SIG-M5 (cell line): ENCODE results near the gene CDC25C.
"Not testable (repeated sequence)": the region's sequence is repeated elsewhere in the genome, so short reads cannot be mapped to it uniquely, and the experiment has no call there.

Experiments
- DNase-seq: peaks from one replicate; lab custom pipeline; 2025; lab: John Stamatoyannopoulos, UW

The CDC25C gene

DNA sequence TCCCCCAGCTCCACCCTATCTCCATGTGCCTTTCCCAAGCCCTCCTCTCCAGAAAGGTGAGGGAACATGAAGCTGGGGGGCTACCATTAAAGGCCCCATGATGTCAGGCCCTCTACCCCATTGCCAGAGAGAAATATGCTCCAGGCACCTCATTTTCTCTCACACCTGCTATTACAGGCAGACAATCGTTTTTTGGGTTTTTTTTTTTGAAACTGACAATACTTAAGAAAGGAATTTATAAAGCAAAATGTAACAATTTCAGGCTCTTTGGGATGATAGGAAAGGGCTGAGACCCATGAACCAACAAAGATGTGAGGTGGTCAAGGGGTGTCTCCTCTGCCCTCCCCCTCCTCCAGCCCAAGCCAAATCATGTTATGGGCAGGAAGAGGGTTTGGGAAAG lies 55.7 kb downstream of the CDC25C start:
- no peak for DNase-seq

DNA sequence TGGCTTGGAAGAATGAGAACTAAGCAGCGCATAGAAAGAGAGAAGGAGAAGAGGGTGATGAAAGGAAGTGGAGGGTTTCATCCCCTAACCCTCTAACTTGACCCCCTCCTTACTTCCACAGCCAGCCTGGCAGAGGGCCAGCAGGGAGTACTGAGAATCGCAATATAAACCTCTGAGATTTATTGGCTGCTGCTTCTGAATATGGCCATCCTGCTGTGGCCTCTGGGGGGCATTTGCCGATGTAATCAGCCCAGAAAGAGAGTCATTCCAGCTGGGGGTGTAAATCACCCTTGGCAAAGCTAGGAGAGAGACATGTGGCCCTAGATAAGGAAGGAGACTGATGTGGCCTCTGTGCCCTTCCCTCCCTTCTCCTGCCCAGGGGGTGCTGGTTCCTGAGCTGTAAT lies 56.2 kb downstream of the CDC25C start:
- no peak for DNase-seq

GRCh38 chr5:138274189-138274853 lies 57.3 kb downstream of the CDC25C start, which contains the start of gene GFRA3:
Gene GFRA3, minus strand, starts transcription at chr5:138274621. Its CDS starts 197 bp downstream, at chr5:138274424.
- no peak for DNase-seq

- no peak for DNase-seq
Measured at GRCh38 chr5:138273834-138274188, 57.8 kb downstream of the CDC25C start.

DNA sequence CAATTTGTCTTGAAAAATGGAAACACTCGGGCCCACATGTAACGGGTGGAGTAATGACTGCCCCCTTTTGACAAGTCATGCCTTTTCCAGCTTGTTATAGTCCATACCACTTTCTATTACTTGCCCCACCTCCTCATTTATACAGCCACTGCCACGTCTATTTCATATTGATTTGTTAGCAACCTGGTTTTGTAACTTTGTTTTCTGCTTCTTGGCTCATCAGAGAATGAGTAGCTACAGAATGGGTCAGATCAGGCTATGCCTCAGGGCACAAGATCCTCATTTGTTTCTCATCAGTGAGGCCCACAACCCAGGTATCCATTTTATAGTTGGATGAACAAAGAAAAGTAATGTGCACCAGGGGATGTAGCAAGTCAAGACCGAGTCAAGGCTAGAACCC lies 58.9 kb downstream of the CDC25C start:
- no peak for DNase-seq

GRCh38 chr5:138271281-138271680 lies 60.3 kb downstream of the CDC25C start:
- DNase-seq, result no peak

DNA sequence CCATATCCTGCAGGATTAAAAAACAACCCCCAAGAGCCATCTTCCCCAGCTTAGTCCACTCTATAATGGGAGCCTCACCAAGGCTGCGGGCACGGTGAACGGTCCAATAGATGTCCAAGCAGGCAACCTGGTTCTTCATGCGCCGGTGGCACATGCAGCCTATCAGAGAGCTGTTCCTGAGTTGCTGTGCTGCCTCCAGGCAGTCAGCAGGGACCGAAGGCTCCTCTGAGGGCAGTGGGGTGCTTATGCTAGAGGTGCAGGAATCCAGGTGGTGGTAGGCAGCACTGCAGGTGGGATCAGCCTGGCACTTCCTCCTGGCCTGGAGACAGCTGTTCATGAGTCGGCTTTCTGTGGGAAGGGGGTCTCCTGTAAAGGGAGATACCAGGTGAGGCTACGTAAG lies 67.4 kb downstream of the CDC25C start:
- no peak for DNase-seq

DNA sequence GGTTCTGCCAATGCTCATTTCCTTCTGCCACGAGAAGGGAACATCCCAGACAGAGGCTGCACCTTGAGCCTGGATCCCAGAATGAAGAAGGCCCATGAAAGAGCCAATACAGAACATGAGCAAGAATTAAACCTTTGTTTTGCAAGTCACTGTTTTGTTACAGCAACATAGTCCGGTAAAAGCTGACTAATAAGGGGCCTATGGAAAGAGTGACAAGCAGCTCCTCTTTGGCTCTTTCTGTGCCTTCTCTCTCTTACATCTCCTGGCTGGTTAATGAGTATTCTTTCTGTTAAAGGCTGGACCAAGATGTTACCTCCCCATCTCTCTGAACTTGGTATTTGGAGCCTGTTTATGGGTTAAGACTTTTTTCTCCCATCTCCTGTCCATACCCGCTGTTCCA lies 68.0 kb downstream of the CDC25C start:
- no peak for DNase-seq

- DNase-seq, result no peak
Measured at GRCh38 chr5:138258704-138259292, 72.8 kb downstream of the CDC25C start.

GRCh38 chr5:138257583-138257982 lies 74.0 kb downstream of the CDC25C start:
- DNase-seq, result no peak

- no peak for DNase-seq
Measured at GRCh38 chr5:138252944-138253343, 78.7 kb downstream of the CDC25C start.

- not testable (repeated sequence) for DNase-seq
Measured at GRCh38 chr5:138247800-138248199, 83.8 kb downstream of the CDC25C start.

DNA sequence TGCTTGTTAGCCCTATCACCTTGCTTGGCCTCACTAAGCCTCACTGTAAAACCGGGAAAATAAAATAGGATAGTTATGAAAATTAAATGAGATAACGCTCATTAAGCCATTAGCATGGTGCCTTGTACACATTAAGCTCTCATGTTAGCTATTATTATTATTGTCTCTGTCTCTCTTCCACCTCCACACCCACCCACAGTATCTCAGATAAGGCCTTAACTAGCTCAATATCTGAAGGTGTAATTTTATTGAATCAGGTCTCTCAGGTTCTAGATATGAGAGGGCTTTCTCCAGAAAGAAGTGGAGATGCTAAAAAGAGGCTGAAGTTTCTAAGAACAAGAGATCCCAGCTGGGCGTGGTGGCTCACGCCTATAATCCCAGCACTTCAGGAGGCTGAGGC lies 84.8 kb downstream of the CDC25C start:
- no peak for DNase-seq

GRCh38 chr5:138246334-138246733 lies 85.3 kb downstream of the CDC25C start:
- DNase-seq, result no peak

DNA sequence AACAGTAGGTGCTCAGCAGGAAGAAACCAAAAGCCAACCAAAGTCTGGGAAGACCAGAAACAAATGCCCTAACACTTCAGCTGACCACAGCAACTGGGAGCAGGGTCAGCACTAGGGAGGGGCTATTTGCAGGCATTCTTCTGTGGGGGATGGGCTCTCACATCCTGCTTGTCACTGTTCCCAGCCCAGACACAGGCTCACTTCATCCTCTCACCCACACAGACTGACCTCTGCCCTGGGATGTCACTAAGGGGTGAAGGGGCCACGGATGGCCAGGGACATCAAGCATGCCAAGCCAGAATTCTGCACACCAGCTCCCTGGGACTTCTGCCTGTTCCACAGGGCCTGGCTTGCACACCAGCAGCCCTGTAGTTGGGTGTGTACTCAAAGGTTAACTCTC lies 85.9 kb downstream of the CDC25C start:
- DNase-seq, result no peak

DNA sequence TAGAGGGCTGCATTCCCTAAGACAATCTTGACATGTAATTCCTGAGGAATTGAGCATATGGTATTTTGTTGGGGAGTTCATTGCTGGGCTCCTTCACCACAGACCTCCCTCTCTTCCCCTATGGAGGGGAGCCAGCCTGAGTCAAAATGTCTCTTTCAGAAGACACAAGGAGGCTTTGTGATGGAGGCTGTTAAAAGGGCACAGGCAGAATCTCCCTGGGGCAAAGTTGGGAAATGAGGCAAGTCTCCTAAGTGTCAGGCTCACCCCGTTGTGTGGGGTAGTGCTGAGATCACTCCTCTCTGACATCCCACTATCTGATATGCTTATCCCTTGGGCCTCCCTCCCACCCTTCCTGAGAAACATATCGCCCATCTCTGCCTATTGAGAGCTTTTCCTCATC lies 87.8 kb downstream of the CDC25C start:
- no peak for DNase-seq

GRCh38 chr5:138241688-138242571 lies 89.7 kb downstream of the CDC25C start:
- DNase-seq, result no peak

DNA sequence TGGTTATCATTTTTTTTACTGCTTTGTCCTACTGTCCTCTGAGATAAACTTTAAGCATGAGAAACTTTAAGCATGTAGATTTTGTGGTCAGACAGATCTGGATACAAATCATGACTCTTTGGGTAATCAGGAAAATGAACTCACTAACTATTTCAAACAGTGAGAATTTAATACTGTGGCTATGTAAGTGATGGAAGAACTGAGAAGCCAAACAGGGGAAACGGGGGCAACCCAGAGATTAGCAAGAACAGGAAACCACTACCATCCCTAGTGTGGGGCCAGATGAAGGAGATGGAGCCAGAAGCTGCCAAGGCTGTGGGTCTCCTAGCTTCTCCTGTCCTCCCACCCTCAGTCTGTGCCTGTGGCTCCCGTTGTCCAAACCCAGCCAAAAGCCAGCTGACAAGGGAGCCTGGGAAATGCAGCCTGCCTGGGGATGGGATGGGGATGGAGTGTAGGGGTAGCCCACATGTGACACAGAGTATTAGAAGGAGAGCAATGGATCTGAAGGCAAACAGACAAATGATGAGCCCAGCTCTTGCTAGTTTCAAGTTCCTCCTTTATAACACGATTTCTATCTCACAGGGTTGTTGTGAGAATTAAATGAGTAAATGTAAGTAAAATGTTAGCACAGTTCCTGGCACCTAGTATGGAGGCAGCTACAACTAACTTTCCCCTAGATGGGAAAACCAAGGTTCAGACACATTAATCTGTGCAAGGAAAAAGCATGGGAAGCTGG lies 90.8 kb downstream of the CDC25C start:
- DNase-seq, result no peak

DNA sequence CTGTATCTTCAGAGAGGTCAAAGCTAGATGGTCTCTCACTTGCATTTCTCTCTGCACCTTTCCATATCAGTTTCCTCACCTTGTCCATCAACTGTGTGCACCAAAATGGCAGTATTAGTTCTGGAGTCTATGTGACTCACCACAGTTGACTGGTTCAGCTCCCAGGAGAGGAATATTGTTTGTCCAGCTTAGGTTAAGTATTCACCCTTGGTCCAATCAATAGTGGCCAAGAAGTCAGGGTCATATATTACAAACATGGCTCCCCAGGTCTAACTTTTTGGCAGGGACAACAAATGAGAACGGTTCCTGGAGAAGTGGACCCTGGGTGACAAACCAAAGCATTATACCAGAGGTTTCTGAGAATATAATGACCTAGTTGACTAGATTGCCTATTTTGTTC lies 93.6 kb downstream of the CDC25C start:
- DNase-seq, result no peak
